Vagina (tissue), 2 donors: ENCODE measurements around the gene ZNF655.

Experiments
- CTCF ChIP-seq, 3 experiments: fragments of 450-650 bp in 2 of 3; fragments of 200-600 bp in 1 of 3; sonication (generic) in 1 of 3; IDR thresholded peaks; one replicate each; pipeline ENCODE4 v1.5.1; 2017 to 2019; ENCODE audit warnings: antibody characterized with exemption in 3 of 3, mild to moderate bottlenecking in 2 of 3, moderate library complexity in 2 of 3
- POLR2A ChIP-seq, 2 donors: fragments of 450-650 bp; IDR thresholded peaks; one replicate each; pipeline ENCODE4 v1.6.1; 2017; ENCODE audit warnings: antibody characterized with exemption in 2 of 2, mild to moderate bottlenecking in 2 of 2, moderate library complexity in 2 of 2

GRCh38 chr7:99561737-99562051 is 3.3 kb downstream of the ZNF655 start:
- no peak for TF ChIP-seq CTCF (IDR thresholded peaks at IDR 0.05)
- no peak for TF ChIP-seq POLR2A (IDR thresholded peaks at IDR 0.05)
